GM19238 (cell line): ENCODE data around the gene CDC37.

ENCODE experiments used
- DNase-seq: peaks from one replicate; pipeline ENCODE4 v3.0.0; 2011; ENCODE audit warnings: low spot score; ENCODE audit not compliant: insufficient read length

Gene CDC37

GRCh38 chr19:10353793-10354391 is 49.5 kb downstream of the CDC37 start:
- no peak for DNase-seq

GRCh38 chr19:10352764-10353671 is 50.3 kb downstream of the CDC37 start:
- DNase-seq, result no peak

GRCh38 chr19:10346509-10346908 is 56.8 kb downstream of the CDC37 start:
- no peak for DNase-seq

- no peak for DNase-seq
These were observed 58.6 kb downstream of the CDC37 start for GRCh38 chr19:10344780-10345179.

GRCh38 chr19:10343495-10343894 is 59.8 kb downstream of the CDC37 start:
- no peak for DNase-seq
